Inflammatory macrophage treated with lipopolysaccharide for 1 hour (primary cell): ENCODE results near the gene CCDC88C.
A peak's percentile ranks its signal among the peaks of the same experiment; 100 is the strongest.
"Not testable (repeated sequence)": the region's sequence is repeated elsewhere in the genome, so short reads cannot be mapped to it uniquely, and the experiment has no call there.

Experiments used
- DNase-seq, 2 donors: peaks; one replicate each; pipeline ENCODE4 v3.0.0-alpha.2; 2020 to 2022

Gene CCDC88C

DNA sequence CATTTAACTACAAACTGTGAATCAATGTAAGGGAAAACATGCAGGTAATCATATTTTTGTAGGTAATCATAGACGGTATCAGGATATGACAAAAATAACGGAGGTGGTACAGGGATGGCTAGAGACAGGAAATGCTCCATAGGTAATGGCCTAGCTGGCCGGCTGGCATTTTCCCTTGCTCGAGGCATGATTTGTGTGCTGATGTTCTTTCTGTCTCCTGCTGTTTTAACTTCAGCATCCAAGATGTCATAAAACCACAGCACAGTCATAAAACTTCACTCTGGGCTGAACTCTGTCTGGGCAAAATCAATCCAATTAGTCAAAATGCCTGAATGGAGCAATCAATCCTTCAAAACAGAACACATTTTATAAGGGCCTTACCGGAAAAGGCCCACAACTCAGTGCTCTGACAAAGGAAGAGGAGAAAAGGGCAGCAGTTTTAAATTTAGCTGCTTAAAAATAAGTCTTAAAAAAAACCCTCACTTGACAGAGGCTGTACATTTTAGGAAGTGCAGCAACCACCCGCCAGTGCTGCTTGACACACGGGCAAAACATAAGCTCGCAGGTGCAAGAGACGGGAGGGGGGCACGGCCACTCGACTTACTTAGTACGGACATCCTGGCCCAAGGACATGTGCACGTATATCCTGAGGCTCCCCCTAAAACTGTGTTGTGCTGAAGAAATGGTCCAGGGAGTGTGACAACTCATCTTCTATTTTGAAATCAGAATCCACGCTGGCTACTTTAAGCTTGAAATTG is 132.7 kb downstream of the CCDC88C start:
- no peak for DNase-seq

DNA sequence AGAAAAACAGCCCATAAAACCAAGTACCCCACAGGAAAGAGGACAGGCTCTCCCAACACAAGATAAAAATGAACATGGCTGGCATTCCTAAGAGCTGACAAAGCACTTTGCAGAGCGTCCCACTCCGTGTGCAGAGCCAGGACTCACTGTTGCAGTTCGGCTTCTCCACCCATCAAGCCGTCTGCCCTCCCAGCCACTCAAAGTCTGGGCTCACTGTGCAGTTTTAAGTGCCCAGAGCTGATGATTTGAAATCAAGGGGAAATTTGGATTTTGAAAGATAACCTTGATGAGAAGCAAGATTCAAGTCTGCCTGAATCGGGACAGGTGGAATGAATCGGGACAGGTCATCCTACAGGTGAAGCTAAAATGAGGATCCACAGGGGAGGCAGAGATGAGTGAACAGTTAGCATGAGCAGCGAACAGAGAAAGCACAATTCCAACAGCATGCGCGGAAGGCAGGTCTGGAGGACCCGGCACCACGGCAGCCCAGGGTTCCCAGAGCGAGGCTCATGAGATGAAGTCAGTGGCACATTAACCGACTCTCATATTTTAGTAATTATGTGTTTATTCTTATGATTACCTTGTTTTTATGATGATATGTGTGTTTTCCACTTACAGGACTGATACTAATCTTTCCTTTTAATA is 133.4 kb downstream of the CCDC88C start:
- DNase-seq: no peak

DNA sequence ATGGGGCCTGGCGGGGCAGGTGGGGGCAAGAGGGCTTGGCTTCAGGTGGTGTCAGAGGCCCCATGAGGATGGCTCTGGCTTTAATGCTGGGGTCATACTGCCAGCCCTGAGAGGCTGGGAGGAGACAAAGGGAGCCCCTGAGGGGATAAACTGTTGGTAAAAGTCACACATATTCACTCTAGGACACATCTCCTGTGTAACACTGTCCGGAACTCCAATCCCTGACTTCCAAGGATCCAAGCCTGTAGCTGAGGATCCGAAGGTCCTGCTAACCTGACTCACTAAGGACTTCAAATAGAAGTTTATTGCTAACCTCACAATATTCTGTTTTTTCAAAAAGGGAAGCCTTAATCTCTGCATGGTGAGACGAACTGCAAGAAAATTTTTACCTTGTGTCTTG is 134.0 kb downstream of the CCDC88C start:
- DNase-seq: no peak

- no peak for DNase-seq
These were observed 134.5 kb downstream of the CCDC88C start for GRCh38 chr14:91282954-91283645.

- DNase-seq: no peak
These were observed 136.3 kb downstream of the CCDC88C start for GRCh38 chr14:91281346-91281745.

DNA sequence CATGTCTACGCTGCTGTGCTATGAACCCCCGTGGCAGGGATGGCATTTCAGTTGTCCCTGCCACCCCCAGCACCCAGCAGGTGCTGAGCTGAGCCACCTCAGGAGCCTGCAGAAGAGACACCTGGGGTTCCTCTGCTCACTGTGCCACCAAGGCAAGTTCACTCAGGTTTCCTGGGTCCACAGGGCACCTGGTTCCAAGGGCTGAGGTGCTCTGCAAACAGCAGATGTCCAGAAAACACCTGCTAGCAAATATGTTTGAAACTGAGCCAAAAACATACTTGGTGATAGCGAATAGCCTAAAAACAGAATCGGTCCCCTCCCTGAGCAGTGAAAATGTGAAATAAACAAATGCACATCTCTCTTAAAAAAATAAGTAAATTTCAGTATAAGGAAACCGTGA is 137.5 kb downstream of the CCDC88C start:
- no peak for DNase-seq

GRCh38 chr14:91279354-91279753 is 138.3 kb downstream of the CCDC88C start:
- no peak for DNase-seq

- DNase-seq: no peak
These were observed 139.3 kb downstream of the CCDC88C start for GRCh38 chr14:91278383-91278715.

GRCh38 chr14:91277546-91278382 is 139.9 kb downstream of the CCDC88C start:
- no peak for DNase-seq

DNA sequence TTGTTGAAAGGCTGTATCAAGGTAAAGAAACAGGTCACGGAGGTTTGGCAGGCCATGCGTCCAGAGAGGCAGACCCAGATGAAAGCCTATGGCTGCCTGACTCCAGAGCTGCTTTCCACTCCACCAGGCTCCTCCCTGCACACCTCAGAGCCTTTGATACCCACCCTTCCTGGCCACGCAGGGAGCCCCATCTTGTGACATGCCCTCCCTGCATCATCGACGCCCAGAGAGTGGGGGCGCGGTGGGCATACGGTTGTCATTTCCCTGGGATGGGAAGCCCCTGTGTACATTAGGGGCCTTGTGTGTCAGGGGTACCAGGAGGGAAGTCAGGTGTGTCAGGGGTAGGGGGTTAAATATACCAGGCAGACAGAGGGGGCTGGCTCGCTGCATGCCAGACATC is 142.8 kb downstream of the CCDC88C start:
- DNase-seq: no peak

- DNase-seq: peak; percentile 14 to 48
These were observed 143.7 kb downstream of the CCDC88C start for GRCh38 chr14:91273885-91274273.

- DNase-seq: no peak
These were observed 144.2 kb downstream of the CCDC88C start for GRCh38 chr14:91273273-91273884.

DNA sequence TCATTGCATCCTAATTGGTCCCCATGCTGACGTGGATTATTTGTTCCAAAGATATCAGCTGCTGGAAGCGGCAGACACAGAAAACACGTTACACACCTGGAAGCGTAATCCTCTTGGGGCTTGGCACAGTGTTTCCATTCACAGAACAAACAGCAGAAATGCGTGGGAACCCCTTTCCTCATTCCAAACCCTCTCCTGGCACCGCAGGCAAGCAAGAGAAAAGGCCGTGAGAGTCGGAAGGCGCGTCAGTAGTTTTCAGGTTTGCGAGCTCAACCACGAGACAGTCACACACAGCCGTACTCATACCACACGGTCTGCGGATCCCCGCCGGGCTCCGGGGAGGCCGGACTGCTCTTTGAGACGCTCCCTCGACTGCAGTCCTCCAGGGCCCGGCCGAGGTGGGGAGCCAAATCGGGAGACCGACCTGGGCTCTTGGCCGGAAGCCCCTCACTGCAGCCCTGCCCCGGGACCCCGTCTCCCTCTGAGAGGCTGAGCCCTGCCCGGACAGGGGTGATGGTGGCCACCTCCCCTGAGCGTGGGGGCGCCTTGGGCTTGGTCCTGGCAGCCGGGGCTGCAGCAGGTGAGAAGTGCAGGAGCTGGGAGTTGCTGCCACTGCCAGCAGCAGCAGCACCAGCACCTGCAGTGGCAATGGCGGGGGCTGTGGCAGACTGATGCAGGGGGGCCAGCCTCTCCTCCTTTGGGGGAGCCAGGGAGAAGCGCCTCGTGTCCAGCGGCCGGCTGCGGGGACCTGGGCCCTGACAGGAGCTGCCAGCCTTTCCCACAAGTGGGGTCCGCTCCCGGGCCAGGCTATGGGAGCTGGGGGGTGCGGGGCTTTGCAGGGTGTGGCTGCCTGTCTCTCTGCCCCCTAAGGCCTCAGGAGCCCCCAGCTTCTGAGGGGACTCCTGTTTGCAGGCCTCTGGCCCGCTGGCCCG is 145.0 kb downstream of the CCDC88C start:
- no peak for DNase-seq

DNA sequence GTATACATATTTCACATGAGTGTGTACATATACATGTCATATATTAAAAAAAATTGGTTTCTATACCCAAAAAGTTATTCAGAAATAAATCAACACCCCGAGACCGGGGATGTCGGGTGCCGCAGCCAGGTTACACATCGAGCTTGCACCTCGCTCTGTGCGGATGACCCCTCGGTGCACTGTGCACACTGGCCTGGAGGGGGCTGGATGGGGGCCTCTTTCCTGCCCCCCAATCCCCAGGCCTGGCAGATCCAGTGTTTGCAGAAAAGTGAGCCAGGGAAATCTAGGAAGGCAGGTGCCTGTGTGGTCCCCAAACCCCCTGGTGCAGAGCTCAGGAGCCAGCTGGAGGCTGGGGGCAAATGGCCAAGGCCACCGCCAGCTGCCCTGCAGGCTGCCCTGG is 146.0 kb downstream of the CCDC88C start:
- no peak for DNase-seq

GRCh38 chr14:91270619-91271018 is 147.0 kb downstream of the CCDC88C start:
- no peak for DNase-seq

DNA sequence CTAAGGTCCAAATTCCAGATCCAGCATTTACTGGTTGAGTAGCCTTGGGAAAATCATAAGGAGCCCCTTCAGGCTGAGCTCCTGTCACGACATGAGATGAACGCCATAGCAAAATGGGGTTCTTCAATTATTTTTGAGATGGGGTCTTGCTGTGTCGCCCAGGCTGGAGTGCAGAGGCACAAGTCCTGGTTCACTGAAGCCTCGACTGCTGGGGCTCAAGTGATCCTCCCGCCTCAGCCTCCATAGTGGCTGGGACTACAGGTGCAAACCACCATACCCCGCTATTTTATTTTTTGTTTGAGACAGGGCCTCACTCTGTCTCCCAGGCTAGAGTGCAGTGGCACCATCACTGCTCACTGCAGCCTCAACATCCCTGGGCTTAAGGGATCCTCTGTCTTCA is 147.4 kb downstream of the CCDC88C start:
- no peak for DNase-seq

- no peak for DNase-seq
These were observed 148.3 kb downstream of the CCDC88C start for GRCh38 chr14:91269076-91269991.

GRCh38 chr14:91267965-91268437 is 149.6 kb downstream of the CCDC88C start:
- DNase-seq: no peak

DNA sequence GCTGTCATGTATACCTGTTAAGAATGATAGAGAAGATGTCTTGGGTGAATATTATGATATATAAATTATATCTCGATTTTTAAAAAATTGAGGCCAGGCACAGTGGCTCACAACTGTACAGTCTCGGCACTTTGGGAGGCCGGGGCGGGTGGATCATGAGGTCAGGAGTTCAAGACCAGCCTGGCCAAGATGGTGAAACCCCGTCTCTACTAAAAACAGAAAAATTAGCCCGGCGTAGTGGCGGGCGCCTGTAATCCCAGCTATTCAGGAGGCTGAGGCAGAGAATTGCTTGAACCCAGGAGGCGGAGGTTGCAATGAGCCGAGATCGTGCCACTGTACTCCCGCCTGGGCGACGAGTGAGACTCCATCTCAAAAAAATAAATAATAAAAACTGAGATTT is 151.3 kb downstream of the CCDC88C start:
- DNase-seq: not testable (repeated sequence)

- no peak for DNase-seq
These were observed 152.2 kb downstream of the CCDC88C start for GRCh38 chr14:91265404-91265803.
